ENCODE data around the gene ZNF396. TPM values are rescaled to one million over a fixed set of nuclear protein-coding genes. Genes with fewer than 3 reads are reported as not detected.

Gene ZNF396
- 0.33 and 0.89 TPM in 2 replicates for total RNA-seq

GRCh38 chr18:35376742-35377695, at the start of gene ZNF396:
Gene ZNF396 (minus strand): TSS chr18:35377337. CDS start chr18:35374292, 3,045 bp downstream.

GRCh38 chr18:35343936-35344735, 33.0 kb downstream of the ZNF396 start, which contains the start of gene ZNF24:
Gene ZNF24 (minus strand): TSS chr18:35344420. CDS start chr18:35340650, 3,770 bp downstream.

Other genes starting within 250 kb of the ZNF396 start
- 4.1 and 6.3 TPM in 2 replicates for gene ZNF397, start 136.3 kb downstream of the ZNF396 start, total RNA-seq
- 5.4 and 11.7 TPM in 2 replicates for gene ZSCAN30, start 87.1 kb downstream of the ZNF396 start, total RNA-seq
- gene ZNF24, start 32.9 kb downstream of the ZNF396 start, total RNA-seq = 15.0 TPM in 2 replicates
- 3.2 and 7.3 TPM in 2 replicates for gene INO80C, start 120.6 kb upstream of the ZNF396 start, total RNA-seq
- 28.4 and 31.6 TPM in 2 replicates for gene GALNT1, start 204.4 kb upstream of the ZNF396 start, total RNA-seq